ENCODE data around the gene TMEM88. TPM values are rescaled to one million over a fixed set of nuclear protein-coding genes. Genes with fewer than 3 reads are reported as not detected.

Gene TMEM88
- total RNA-seq, 2 donors from 2014 or later = 16.8 to 26.8 TPM

DNA sequence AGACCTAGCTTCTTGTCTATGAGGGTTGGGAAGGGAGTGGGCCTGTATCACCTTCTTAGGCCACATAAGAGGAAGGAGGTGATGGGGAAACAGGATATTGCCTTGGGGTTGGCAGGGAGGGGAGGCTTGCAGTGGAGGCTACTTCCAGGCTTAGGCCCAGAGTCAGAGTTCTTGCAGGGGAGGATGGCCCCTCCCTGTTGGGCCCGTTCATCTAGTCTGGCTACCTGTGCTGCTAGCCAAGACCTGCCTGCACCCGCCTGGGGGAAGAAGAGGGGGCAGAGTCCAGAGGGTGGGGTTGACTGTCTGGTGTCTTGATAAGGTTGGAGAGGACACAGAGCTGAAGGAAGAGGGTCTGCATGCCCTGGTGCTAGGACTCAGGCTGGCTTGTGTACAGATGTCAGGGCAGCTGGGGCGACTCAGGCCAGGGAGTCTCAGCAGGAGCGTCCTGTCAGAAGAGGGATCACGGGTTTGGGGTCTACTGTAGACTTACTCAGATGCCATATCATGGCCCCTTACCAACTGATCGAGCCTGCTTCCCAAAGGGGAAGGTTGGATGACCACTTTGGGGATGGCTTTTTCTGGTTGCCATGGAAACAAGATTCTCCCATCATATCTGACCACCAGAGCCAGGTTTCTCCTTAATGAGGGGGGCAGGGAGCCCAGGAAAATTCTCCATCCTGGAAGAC lies 15.5 kb upstream of the TMEM88 start:
- peaks cover 11% of the 10 kb centered on the region for H3K4me1 ChIP-seq (ENCODE audit: control insufficient read depth, insufficient read depth, low read length)
- H3K27ac ChIP-seq (ENCODE audit: low read depth, low read length) = peak overlapping the region; percentile 82
- H3K9ac ChIP-seq (ENCODE audit: extremely low read depth, low read length, poor library complexity, severe bottlenecking) = peak overlapping the region; percentile 5
- H3K4me3 ChIP-seq (ENCODE audit: low read length) = peak overlapping the region; percentile 76
- Mint-ChIP-seq H3K4me1 (peaks cover 41% of the 10 kb centered on the region), H3K27me3 (ENCODE audit: insufficient read depth) (peaks cover 2% of the 10 kb centered on the region), H3K27ac (peak overlapping the region; percentile 81), H3K4me3 (peak overlapping the region; percentile 93), H3K36me3 (ENCODE audit: low read depth) (peaks cover 13% of the 10 kb centered on the region), H3K9me3 (no peaks in the 10 kb centered on the region)
- peaks cover 6% of the 10 kb centered on the region for H3K36me3 ChIP-seq (ENCODE audit: control insufficient read depth, insufficient read depth, low read length)
- 84 to 92% methylated on average over 2 to 6 of the region's 6 CpGs for WGBS, 2 experiments (ENCODE audit: insufficient coverage in 1 of 2, insufficient read length in 1 of 2)
- H3K27me3 ChIP-seq (ENCODE audit: control insufficient read depth, insufficient read depth, low read length, poor library complexity, severe bottlenecking) = no peaks in the 10 kb centered on the region
- TF ChIP-seq, protein P1, sequence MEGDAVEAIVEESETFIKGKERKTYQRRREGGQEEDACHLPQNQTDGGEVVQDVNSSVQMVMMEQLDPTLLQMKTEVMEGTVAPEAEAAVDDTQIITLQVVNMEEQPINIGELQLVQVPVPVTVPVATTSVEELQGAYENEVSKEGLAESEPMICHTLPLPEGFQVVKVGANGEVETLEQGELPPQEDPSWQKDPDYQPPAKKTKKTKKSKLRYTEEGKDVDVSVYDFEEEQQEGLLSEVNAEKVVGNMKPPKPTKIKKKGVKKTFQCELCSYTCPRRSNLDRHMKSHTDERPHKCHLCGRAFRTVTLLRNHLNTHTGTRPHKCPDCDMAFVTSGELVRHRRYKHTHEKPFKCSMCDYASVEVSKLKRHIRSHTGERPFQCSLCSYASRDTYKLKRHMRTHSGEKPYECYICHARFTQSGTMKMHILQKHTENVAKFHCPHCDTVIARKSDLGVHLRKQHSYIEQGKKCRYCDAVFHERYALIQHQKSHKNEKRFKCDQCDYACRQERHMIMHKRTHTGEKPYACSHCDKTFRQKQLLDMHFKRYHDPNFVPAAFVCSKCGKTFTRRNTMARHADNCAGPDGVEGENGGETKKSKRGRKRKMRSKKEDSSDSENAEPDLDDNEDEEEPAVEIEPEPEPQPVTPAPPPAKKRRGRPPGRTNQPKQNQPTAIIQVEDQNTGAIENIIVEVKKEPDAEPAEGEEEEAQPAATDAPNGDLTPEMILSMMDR (conservative IDR thresholded peaks at IDR 0.05) = no peak
- no peaks in the 10 kb centered on the region for H3K9me3 ChIP-seq (ENCODE audit: control insufficient read depth, low read length)
- peak; percentile 59 for DNase-seq

DNA sequence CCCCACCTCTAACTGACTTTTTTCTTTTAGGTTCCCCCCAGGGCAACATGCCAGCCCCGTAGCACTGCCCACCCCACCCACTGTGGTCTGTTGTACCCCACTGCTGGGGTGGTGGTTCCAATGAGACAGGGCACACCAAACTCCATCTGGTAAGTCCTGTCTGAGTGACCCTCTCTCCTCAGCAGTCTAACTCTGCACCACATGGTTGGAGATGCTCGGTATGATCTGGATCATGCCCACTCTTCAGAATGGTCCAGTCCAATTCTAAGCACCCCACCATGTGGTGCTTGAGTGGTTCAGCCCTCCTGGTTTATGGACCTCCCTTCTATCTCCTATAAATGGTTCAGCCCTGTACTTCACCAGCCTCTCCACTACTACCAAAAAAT lies 15.0 kb upstream of the TMEM88 start:
- TF ChIP-seq, protein P1 (conservative IDR thresholded peaks at IDR 0.05) = no peak
- Mint-ChIP-seq H3K9me3 (no peaks in the 10 kb centered on the region), H3K27ac (no peak overlapping the region), H3K4me1 (peaks cover 41% of the 10 kb centered on the region), H3K27me3 (ENCODE audit: insufficient read depth) (peaks cover 2% of the 10 kb centered on the region), H3K36me3 (ENCODE audit: low read depth) (peaks cover 13% of the 10 kb centered on the region), H3K4me3 (no peak overlapping the region)
- Histone ChIP-seq H3K27me3 (ENCODE audit: control insufficient read depth, insufficient read depth, low read length, poor library complexity, severe bottlenecking) (no peaks in the 10 kb centered on the region), H3K9ac (ENCODE audit: extremely low read depth, low read length, poor library complexity, severe bottlenecking) (no peak overlapping the region), H3K27ac (ENCODE audit: low read depth, low read length) (no peak overlapping the region), H3K9me3 (ENCODE audit: control insufficient read depth, low read length) (no peaks in the 10 kb centered on the region), H3K4me1 (ENCODE audit: control insufficient read depth, insufficient read depth, low read length) (peaks cover 11% of the 10 kb centered on the region), H3K4me3 (ENCODE audit: low read length) (no peak overlapping the region), H3K36me3 (ENCODE audit: control insufficient read depth, insufficient read depth, low read length) (peaks cover 6% of the 10 kb centered on the region)
- peak; percentile 41 for DNase-seq
- 86 to 93% methylated on average over 1 to 2 of the region's 2 CpGs for WGBS, 2 experiments (ENCODE audit: insufficient coverage in 1 of 2, insufficient read length in 1 of 2)

DNA sequence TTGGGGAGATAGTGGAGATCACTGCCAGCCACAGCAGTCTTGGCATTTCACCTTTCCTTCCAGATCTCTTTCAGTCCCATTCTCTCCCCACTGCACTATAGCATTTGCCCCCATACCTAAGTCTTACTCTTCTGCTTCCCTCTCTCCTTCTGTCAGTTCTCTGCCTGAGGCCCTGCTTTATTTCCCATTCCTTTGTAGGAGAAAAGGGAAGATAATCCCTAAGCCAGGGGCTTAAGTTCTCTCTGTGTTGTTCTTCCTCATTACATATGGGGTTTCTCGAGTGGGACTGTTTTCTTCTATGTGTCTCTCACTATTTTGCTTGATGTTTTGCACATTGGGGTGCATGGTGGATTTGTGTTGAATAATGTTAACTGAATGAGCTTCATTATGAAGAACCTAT lies 14.4 kb upstream of the TMEM88 start:
- WGBS, 2 experiments (ENCODE audit: insufficient coverage in 1 of 2, insufficient read length in 1 of 2) = 69% methylated on average over 1 of the region's 1 CpG; no CpG with 5 or more reads in 1 of the 2 experiments
- Mint-ChIP-seq H3K27ac (peak overlapping the region; percentile 83), H3K4me3 (peak overlapping the region; percentile 82), H3K9me3 (no peaks in the 10 kb centered on the region), H3K36me3 (ENCODE audit: low read depth) (peaks cover 13% of the 10 kb centered on the region), H3K4me1 (peaks cover 41% of the 10 kb centered on the region), H3K27me3 (ENCODE audit: insufficient read depth) (peaks cover 2% of the 10 kb centered on the region)
- no peak for DNase-seq
- Histone ChIP-seq H3K27ac (ENCODE audit: low read depth, low read length) (no peak overlapping the region), H3K36me3 (ENCODE audit: control insufficient read depth, insufficient read depth, low read length) (peaks cover 11% of the 10 kb centered on the region), H3K27me3 (ENCODE audit: control insufficient read depth, insufficient read depth, low read length, poor library complexity, severe bottlenecking) (no peaks in the 10 kb centered on the region), H3K4me3 (ENCODE audit: low read length) (peak overlapping the region; percentile 93), H3K4me1 (ENCODE audit: control insufficient read depth, insufficient read depth, low read length) (peaks cover 11% of the 10 kb centered on the region), H3K9me3 (ENCODE audit: control insufficient read depth, low read length) (no peaks in the 10 kb centered on the region), H3K9ac (ENCODE audit: extremely low read depth, low read length, poor library complexity, severe bottlenecking) (peak overlapping the region; percentile 71)
- TF ChIP-seq, protein P1 (conservative IDR thresholded peaks at IDR 0.05) = no peak
